ENCODE data around the gene FBXO24.

DNA sequence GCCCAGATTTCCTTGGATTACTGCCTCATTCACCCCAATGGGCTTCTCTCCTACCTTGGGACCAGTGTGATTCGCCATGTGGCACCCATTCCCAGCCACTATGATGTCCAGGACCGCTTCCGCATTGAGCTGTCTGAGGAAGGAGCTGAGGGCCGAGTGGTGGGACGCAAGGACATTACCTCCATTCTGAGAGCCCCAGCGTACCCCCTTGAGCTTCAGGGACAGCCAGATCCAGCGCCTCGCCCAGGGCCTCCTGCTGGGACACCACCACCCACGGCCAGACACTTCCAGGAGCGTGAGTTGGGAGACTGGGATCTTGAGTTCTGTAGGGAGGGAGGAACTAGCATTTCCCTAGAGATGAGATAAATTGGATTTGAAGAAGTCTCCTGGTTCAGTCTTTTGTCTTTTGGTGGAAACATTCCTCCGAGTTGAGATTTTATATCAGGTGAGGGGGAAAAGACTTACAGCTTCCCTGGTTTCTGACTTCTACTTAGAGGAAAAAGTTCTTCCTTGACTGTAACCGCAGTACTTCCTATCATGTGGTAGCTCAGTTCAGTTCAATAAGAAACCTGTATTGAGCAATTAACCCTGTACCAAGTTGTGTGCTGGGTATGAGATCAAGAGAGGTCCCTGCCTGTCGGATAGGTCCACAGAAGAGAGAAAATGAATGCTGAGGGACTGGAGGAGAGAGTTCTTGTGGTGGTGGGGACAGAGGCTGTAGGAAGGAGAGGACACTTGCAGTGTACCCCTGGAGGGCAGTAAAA is 27.5 kb downstream of the FBXO24 start:
- TF ChIP-seq GATA2 (CRISPR knock-in tag; IDR thresholded peaks at IDR 0.05), result no peak
- TF ChIP-seq, protein P1, sequence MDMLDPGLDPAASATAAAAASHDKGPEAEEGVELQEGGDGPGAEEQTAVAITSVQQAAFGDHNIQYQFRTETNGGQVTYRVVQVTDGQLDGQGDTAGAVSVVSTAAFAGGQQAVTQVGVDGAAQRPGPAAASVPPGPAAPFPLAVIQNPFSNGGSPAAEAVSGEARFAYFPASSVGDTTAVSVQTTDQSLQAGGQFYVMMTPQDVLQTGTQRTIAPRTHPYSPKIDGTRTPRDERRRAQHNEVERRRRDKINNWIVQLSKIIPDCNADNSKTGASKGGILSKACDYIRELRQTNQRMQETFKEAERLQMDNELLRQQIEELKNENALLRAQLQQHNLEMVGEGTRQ (IDR thresholded peaks at IDR 0.05; ENCODE audit: borderline replicate concordance, low read depth, low read length), result no peak
- no peak for TF ChIP-seq POLR2AphosphoS5 (IDR thresholded peaks at IDR 0.05; ENCODE audit: low read depth, low read length)
- TF ChIP-seq RFX5 (IDR thresholded peaks at IDR 0.05; ENCODE audit: low read length), result no peak
- no peak for TF ChIP-seq EZH2phosphoT487 (IDR thresholded peaks at IDR 0.05; ENCODE audit: borderline replicate concordance, low read depth)
